Endothelial cell (in vitro differentiated cells): Measurements from ENCODE around the gene GATC. TPM values are rescaled to one million over a fixed set of nuclear protein-coding genes. Genes with fewer than 3 reads are reported as not detected.
A peak's percentile ranks its signal among the peaks of the same experiment; 100 is the strongest.
"Not testable (repeated sequence)": the region's sequence is repeated elsewhere in the genome, so short reads cannot be mapped to it uniquely, and the experiment has no call there.

ENCODE experiments used
- DNase-seq: peaks from one replicate; pipeline ENCODE4 v3.0.0; 2021; ENCODE audit warnings: low spot score
- H3K27ac Mint-ChIP-seq: one replicate; pipeline ENCODE4 v1.8.0; 2021; ENCODE audit warnings: mixed read lengths, inconsistent platforms; ENCODE audit not compliant: unreplicated experiment
- H3K27me3 Mint-ChIP-seq: one replicate; pipeline ENCODE4 v1.8.0; 2021; ENCODE audit warnings: mild to moderate bottlenecking, moderate library complexity, mixed read lengths, inconsistent platforms; ENCODE audit not compliant: unreplicated experiment
- H3K36me3 Mint-ChIP-seq: one replicate; pipeline ENCODE4 v1.8.0; 2021; ENCODE audit warnings: mild to moderate bottlenecking, low read depth, mixed read lengths, inconsistent platforms; ENCODE audit not compliant: unreplicated experiment
- H3K4me1 Mint-ChIP-seq: one replicate; pipeline ENCODE4 v1.8.0; 2021; ENCODE audit warnings: mild to moderate bottlenecking, mixed read lengths, inconsistent platforms; ENCODE audit not compliant: unreplicated experiment
- H3K4me3 Mint-ChIP-seq: one replicate; pipeline ENCODE4 v1.8.0; 2021; ENCODE audit warnings: mild to moderate bottlenecking, mixed read lengths, inconsistent platforms; ENCODE audit not compliant: unreplicated experiment
- H3K9me3 Mint-ChIP-seq: one replicate; pipeline ENCODE4 v1.8.0; 2021; ENCODE audit warnings: mixed read lengths, inconsistent platforms; ENCODE audit not compliant: unreplicated experiment
- CTCF ChIP-seq: fragments of 200-600 bp; sonication (generic); IDR thresholded peaks from one replicate; pipeline ENCODE4 v1.5.0; 2021; ENCODE audit warnings: antibody characterized with exemption; ENCODE audit not compliant: unreplicated experiment
- total RNA-seq: library from RNA; stranded (reverse); fragmentation: NEBNext Ultra II Directional; extraction: Animal tissue kit (Norgen Biotek cat#: 25700); gene quantifications from one replicate; pipeline ENCODE4 v1.2.1, GENCODE V29; 2021; ENCODE audit not compliant: unreplicated experiment

GATC gene
- total RNA-seq, 1 donor from 2014 or later = 25.5 TPM

GRCh38 chr12:120444676-120445075 lies 1.6 kb upstream of the GATC start:
- Mint-ChIP-seq H3K36me3 (peaks cover 19% of the 10 kb centered on the region), H3K4me3 (peak overlapping the region; percentile 100), H3K27me3 (peaks cover 7% of the 10 kb centered on the region), H3K9me3 (no peaks in the 10 kb centered on the region), H3K27ac (no peak overlapping the region), H3K4me1 (peaks cover 17% of the 10 kb centered on the region)
- DNase-seq = no peak
- TF ChIP-seq CTCF = no peak

GRCh38 chr12:120446844-120447178 lies 567 bp downstream of the GATC start:
- H3K27ac Mint-ChIP-seq = peak overlapping the region; percentile 64
- H3K27me3 Mint-ChIP-seq, H3K9me3 Mint-ChIP-seq, DNase-seq: not testable (repeated sequence)
- H3K4me3 Mint-ChIP-seq = peak overlapping the region; percentile 100
- peaks cover 15% of the 10 kb centered on the region for H3K36me3 Mint-ChIP-seq
- H3K4me1 Mint-ChIP-seq = peaks cover 17% of the 10 kb centered on the region

- TF ChIP-seq CTCF = no peak
- DNase-seq = no peak
- H3K27ac Mint-ChIP-seq = no peak overlapping the region
Measured at GRCh38 chr12:120447992-120448391, 1.7 kb downstream of the GATC start.

GRCh38 chr12:120452524-120452923 lies 6.3 kb downstream of the GATC start:
- not testable (repeated sequence) for H3K36me3 Mint-ChIP-seq, H3K27ac Mint-ChIP-seq, H3K4me1 Mint-ChIP-seq, H3K9me3 Mint-ChIP-seq, DNase-seq, H3K27me3 Mint-ChIP-seq, H3K4me3 Mint-ChIP-seq

More at GRCh38 chr12:120447992-120448391, 1.7 kb downstream of the GATC start:
- Mint-ChIP-seq H3K4me3 (no peak overlapping the region), H3K36me3 (peaks cover 15% of the 10 kb centered on the region), H3K4me1 (peaks cover 17% of the 10 kb centered on the region), H3K9me3 (no peaks in the 10 kb centered on the region), H3K27me3 (peaks cover 7% of the 10 kb centered on the region)

- no peaks in the 10 kb centered on the region for H3K4me1 Mint-ChIP-seq
- peaks cover 1% of the 10 kb centered on the region for H3K27me3 Mint-ChIP-seq
- no peak overlapping the region for H3K27ac Mint-ChIP-seq
- DNase-seq = no peak
- peaks cover 7% of the 10 kb centered on the region for H3K36me3 Mint-ChIP-seq
- no peaks in the 10 kb centered on the region for H3K9me3 Mint-ChIP-seq
- H3K4me3 Mint-ChIP-seq = no peak overlapping the region
- TF ChIP-seq CTCF = no peak
Measured at GRCh38 chr12:120453060-120453750, 7.0 kb downstream of the GATC start.

GRCh38 chr12:120453977-120454376 lies 7.7 kb downstream of the GATC start:
- H3K4me1 Mint-ChIP-seq = no peaks in the 10 kb centered on the region
- peak; percentile 39 for TF ChIP-seq CTCF
- no peak overlapping the region for H3K27ac Mint-ChIP-seq
- DNase-seq = no peak
- H3K9me3 Mint-ChIP-seq = no peaks in the 10 kb centered on the region
- no peak overlapping the region for H3K4me3 Mint-ChIP-seq
- peaks cover 1% of the 10 kb centered on the region for H3K27me3 Mint-ChIP-seq
- H3K36me3 Mint-ChIP-seq = peaks cover 11% of the 10 kb centered on the region
